Fibroblast of skin of left biceps (primary cell): ENCODE data around the gene ODF4.

Source experiments
- DNase-seq, 2 experiments: peaks; one replicate each; pipeline ENCODE4 v3.0.0-alpha.2; 2013; ENCODE audit warnings: low read depth in 2 of 2

The ODF4 gene, protein sequence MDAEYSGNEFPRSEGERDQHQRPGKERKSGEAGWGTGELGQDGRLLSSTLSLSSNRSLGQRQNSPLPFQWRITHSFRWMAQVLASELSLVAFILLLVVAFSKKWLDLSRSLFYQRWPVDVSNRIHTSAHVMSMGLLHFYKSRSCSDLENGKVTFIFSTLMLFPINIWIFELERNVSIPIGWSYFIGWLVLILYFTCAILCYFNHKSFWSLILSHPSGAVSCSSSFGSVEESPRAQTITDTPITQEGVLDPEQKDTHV

DNA sequence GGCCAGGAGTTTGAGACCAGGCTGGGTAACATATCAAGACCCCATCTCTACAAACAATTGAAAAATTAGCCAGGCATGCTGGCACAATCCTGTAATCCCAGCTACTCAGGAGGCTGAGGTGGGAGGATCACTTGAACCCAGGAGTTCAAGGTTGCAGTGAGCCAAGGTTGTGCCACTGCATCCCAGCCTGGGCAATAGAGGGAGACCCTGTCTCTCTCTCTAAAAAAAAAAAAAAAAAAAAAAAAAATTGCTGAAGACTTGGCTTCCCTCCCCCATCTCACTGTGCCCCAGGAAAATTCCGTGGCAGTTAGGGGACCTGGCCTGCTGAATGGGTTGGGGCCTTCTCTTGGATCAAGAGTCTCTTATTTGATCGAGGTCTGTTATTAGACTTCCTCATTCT, at the start of gene ODF4:
Gene ODF4 (plus strand): TSS at position 301 of the 400 bp plus-strand sequence. CDS start 212 bp downstream, outside the sequence.
- DNase-seq: no peak

GRCh38 chr17:8290043-8290442, 49.6 kb upstream of the ODF4 start:
- no peak for DNase-seq

DNA sequence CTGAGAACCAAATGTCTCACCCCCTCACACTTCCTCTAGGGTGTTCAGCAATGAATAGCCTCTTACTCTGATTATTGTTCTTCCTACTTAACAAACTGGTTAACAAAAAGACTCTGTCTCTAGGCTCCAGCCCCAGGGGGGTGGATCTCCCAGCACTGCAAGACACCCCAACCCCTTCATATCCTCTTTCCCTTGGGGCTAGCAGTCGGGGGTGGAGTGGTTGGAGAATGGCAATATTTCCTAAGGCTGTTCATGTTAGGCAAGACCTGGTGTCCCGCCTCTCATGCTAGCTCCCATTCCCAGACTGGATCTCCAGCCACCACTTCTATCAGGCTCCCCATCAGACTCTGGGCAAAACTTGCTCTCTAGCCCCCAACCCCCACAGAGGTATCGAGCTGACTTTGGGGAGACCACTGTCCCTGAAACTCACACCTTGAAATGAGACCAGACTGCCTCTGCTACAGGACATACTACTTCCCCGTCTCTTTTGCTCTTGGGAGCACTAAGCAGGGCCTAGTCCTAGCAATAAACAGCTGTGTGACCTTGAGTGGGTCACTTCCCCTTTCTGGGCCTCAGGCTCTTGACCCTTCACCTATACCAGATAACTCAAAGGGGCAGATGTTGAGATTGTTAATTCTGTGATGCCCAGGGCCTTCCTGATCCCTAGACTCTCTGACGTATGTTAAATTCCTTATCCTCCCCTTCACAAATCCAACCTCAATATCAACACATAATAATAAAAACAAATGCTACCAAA, 46.8 kb upstream of the ODF4 start:
- DNase-seq: no peak

DNA sequence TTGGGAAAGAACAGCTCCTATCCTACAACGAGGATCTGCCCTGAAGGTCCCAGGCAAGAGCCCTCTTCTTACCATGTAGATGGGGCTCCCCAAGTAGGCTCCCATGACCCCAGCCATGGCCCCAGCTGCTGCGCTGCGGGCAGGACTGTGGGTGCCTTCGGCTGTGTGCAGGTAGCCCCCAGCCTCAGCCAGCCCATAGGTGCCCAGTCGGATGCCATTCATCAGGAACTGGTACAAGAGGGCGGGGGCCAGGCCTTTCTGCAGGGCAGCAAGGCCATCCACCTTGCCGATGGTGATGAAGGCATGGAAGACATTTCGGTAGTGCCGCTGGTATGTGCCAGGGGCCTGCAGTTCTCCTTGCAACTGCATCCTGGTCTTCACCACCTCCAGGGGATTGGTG, 45.3 kb upstream of the ODF4 start:
- DNase-seq: no peak

DNA sequence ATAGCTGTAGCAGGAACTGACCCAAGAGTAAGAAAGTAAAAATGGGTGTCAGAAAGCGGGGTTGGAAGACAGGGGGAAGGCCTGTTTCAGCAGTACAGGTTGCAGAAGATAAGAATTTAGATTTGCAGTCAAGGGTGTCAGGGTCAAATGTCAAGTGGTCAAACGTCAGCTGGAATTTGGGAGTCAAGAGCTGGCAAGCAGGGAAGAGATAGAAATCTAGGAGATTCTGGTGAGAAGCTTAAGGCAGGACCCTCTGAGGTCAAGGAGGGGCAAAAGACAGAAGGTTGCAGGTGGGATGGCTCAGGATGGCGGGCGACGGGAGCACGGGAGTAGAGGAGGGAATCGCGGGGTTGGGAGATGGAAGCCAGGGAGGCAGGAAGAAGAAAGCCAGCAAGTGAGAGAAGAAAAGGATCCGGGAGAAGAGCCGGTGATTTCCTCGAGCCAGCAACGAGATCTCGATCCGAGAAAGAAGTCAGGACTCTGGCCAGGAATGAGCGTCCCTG, 44.8 kb upstream of the ODF4 start:
- no peak for DNase-seq

GRCh38 chr17:8300226-8300625, 39.4 kb upstream of the ODF4 start:
- DNase-seq: no peak

DNA sequence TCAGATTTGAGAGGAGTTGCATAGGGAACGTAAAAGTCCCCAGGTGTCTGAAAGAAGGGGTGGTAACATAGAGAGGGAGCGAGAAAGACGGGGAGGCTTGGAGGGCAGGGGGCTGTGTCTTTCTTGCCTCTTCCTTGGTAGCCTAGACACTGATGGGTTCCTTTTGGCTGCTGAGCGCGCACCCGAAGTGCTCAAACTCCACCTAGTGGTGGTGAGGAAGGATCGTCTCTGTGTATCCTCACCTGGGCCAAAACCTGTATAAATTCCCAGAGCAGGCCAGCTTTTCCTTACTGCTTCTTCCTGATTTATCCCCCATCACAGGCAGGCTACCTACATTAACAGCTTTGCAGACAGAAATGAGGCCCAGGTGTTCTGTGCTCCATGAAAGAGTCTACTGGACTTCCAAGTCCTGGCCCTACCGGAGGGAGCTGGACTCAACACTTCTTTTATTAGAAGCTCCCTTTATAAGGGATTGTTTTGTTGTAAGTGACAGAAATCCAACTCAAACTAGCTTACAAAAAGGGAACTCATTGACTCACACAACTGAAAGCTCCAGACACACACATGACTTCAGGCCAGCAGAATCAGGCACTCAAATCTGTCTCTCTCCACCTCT, 38.9 kb upstream of the ODF4 start:
- DNase-seq: no peak

GRCh38 chr17:8310601-8311123, 29.0 kb upstream of the ODF4 start:
- DNase-seq: no peak

- no peak for DNase-seq
Observed at GRCh38 chr17:8311131-8311790, 28.4 kb upstream of the ODF4 start.

GRCh38 chr17:8312251-8312650, 27.4 kb upstream of the ODF4 start:
- DNase-seq: no peak

GRCh38 chr17:8312726-8313600, 26.7 kb upstream of the ODF4 start:
- no peak for DNase-seq

DNA sequence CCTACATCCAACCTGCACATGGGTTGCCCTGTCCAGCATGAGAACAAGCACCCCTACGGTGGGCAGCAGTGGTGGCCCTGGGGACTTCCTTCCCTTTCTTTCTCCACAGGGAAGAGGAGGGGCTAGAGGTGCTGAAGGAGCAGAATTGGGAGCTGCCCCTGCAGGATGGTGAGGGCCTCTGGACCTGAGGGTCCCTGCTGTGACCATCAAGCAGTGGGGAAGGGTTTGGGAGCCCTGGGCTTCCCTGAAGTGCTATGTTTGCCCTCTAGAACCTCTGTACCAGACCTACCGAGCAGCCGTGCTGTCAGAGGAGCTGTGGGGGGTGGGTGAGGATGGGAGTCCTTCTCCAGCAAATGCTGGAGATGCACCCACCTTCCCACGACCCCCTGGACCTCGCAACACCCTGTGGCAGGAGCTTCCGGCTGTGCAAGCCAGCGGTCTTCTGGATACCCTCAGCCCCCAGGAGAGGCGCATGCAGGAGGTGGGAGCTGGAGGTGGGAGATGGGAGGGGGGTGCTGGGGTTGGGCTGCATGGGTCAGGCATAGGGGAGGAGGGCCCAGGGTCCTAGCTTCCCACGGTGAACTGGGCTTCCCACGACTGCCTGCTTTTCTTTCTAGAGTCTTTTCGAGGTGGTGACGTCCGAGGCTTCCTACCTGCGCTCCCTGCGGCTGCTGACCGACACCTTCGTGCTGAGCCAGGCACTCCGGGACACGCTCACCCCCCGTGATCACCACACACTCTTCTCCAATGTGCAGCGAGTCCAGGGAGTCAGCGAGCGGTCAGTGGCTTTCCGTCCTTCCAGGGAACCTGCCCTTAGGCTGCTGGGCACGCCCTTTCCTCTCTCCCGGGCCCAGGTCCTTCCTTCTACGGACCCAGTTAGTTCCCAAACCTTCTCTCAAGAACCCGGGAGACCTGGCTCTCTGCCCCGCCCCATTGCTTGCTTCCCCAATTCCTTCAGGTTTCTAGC, 24.6 kb upstream of the ODF4 start:
- no peak for DNase-seq

- DNase-seq: no peak
Observed at GRCh38 chr17:8315764-8316217, 23.8 kb upstream of the ODF4 start.

DNA sequence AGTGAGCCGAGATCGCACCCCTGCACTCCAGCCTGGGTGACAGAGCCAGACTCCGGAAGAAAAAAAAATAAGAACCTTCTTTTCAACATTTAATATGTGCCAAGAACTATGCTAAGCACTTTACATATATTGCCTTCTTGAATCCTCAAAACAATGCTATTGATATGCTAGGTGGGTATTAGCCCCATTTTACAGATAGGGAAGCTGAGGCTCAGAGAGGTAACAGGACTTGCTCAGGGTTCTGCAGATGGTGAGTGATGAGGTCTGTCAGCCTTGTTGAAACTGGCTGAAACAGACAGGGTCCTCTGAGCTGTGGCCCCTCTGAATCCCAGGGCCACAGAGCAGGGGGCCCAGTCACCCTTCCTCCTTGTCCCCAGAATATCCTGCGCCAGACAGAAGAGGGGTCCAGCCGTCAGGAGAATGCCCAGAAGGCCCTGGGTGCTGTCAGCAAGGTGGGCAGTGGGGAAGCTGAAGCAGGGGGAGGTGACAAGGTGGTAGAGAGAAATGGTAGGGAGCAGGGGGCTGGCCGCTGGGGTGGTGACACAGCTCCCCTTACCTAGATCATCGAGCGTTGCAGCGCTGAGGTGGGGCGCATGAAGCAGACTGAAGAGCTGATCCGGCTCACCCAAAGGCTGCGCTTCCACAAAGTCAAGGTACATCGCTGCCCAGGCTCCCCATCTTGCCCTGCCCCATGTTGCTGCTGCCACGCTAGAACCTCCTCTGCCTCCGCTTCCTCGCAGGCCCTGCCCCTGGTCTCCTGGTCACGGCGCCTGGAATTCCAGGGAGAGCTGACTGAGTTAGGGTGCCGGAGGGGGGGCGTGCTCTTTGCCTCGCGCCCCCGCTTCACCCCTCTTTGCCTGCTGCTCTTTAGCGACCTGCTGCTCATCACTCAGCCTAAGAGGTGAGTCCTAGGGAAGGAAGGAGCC, 21.4 kb upstream of the ODF4 start:
- DNase-seq: no peak

DNA sequence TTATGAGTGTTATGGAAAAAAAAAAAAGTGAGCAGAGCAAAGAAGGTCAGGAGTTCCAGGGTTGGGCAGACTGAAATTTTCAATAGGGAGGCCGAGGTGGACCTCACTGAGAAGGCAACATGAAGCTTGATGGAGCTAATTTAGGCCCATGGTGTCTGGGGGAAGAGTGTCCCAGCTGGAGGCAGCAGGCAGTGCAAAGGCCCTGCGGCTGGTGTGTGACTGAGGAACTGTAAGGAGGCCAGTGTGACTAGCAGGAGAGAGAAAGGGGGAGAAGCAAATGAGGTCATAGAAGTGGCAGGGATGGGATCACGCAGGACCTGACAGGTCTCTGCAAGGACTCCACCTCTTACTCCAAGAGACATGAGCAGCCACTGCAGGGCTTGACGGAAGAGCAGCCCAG, 19.4 kb upstream of the ODF4 start:
- DNase-seq: no peak

DNA sequence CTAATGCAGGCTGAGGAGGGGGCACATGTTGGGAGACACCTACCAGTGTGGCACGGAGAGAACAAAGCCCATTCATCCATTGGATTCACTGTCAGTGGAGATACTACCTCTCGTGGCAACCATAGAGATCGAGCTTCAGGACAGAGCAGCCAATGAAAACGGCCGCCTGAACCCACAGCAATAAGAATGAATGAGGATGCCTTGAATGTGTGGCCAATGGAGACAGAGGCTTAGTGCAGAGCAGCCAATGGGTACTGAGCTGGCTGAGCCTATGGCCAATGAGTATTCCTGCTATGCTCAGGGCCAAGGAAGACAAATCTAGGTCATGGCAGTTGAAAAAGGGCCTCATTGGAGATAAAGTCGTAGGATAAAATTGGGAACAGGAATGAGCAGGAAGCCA, 18.6 kb upstream of the ODF4 start:
- no peak for DNase-seq

- DNase-seq: no peak
Observed at GRCh38 chr17:8322061-8322460, 17.6 kb upstream of the ODF4 start.

GRCh38 chr17:8324132-8324531, 15.5 kb upstream of the ODF4 start:
- DNase-seq: no peak

DNA sequence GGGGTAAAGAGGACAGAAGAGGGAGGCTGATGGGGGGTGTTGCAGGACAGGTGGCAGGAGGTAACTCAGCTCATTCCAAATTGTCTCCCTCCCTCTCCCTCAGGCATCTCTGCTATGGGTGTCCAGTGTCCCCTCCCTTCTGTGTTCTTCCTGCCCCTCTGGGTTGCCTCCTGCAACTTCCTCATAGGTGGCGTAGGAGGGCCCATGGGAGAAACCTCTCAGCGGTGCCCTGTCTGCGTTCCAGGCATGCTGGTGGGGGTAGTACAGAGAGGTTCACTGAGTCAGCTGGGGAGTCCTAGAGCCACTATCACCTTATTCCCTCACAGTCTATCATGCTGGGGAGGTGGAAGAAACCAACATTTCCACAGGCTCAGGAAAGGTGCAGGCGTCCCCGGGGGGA, 14.7 kb upstream of the ODF4 start:
- DNase-seq: no peak
